Measurements from ENCODE around the gene SMIM11.
A peak's percentile ranks its signal among the peaks of the same experiment; 100 is the strongest.

SMIM11 gene

GRCh38 chr21:34332347-34332746 is 43.0 kb upstream of the SMIM11 start:
- ChIA-PET CTCF (interaction anchor here (0.6 to 1.7 kb wide), 4 partner anchors 10 to 408 kb away, joined by 3 to 6 read pairs (median 5); no protein-coding TSS in a partner anchor), POLR2A (no interaction called here)
- H3K9me3 ChIP-seq (ENCODE audit: control insufficient read depth, insufficient read depth, low read depth, low read length): no peaks in the 10 kb centered on the region
- no peaks in the 10 kb centered on the region for H3K36me3 ChIP-seq (ENCODE audit: control insufficient read depth in 2 of 2, insufficient read depth in 1 of 2, low read length in 2 of 2)
- no peak overlapping the region for H3K27ac ChIP-seq (ENCODE audit: extremely low read depth, low read depth, low read length)
- TF ChIP-seq YY1 (tag by site-specific recombination; IDR thresholded peaks at IDR 0.05) (no peak), SCRT2 (tag by site-specific recombination; IDR thresholded peaks at IDR 0.05) (0 out of 2 replicates have a peak, but pooled peaks have one; percentile 17)
- no peaks in the 10 kb centered on the region for H3K4me1 ChIP-seq (ENCODE audit: control insufficient read depth, insufficient read depth, low read length)
- no peak overlapping the region for H3K4me3 ChIP-seq (ENCODE audit: low read depth, low read length)

GRCh38 chr21:34333121-34333739 is 42.1 kb upstream of the SMIM11 start:
- Histone ChIP-seq H3K4me3 (ENCODE audit: low read depth, low read length) (no peak overlapping the region), H3K27ac (ENCODE audit: extremely low read depth, low read depth, low read length) (no peak overlapping the region), H3K4me1 (ENCODE audit: control insufficient read depth, insufficient read depth, low read length) (no peaks in the 10 kb centered on the region), H3K9me3 (ENCODE audit: control insufficient read depth, insufficient read depth, low read depth, low read length) (no peaks in the 10 kb centered on the region), H3K36me3 (ENCODE audit: control insufficient read depth in 2 of 2, insufficient read depth in 1 of 2, low read length in 2 of 2) (no peaks in the 10 kb centered on the region)
- CTCF ChIA-PET: interaction anchor here (0.6 to 1.7 kb wide), 6 partner anchors 9 to 409 kb away, joined by 3 to 6 read pairs (median 4); no protein-coding TSS in a partner anchor
- TF ChIP-seq ZNF214 (tag by site-specific recombination; IDR thresholded peaks at IDR 0.05; ENCODE audit: borderline replicate concordance) (no peak), WT1 (tag by site-specific recombination; IDR thresholded peaks at IDR 0.05) (no peak)
- POLR2A ChIA-PET: interaction anchor here (0.7 kb wide), 1 partner anchor 243 kb away, joined by 5 read pairs; no protein-coding TSS in a partner anchor

DNA sequence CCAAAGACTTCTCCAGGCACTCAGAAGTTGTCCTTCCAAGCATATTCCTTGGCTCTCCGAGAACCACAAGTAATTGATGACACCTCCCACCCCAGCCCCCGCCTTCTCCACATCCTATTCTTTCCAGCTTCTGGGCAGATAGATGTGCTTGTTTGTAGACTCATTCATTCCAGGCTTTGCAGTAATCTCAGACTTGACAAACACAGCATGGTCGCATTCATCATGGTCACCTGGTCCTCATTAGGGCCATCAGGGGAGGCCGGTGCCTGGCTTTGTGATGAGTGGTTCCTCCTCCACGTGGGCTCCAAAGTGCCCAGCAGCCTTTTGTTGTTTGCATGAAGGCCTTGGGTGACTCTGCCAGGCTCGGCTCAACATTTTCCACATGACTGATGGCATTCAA is 40.0 kb upstream of the SMIM11 start:
- CTCF ChIA-PET: no interaction called here
- POLR2A ChIA-PET: no interaction called here

GRCh38 chr21:34336245-34336644 is 39.1 kb upstream of the SMIM11 start:
- H3K9me3 ChIP-seq (ENCODE audit: control insufficient read depth, insufficient read depth, low read depth, low read length): no peaks in the 10 kb centered on the region
- H3K36me3 ChIP-seq (ENCODE audit: control insufficient read depth in 2 of 2, insufficient read depth in 1 of 2, low read length in 2 of 2): no peaks in the 10 kb centered on the region
- H3K27ac ChIP-seq (ENCODE audit: extremely low read depth, low read depth, low read length): no peak overlapping the region
- no peak overlapping the region for H3K4me3 ChIP-seq (ENCODE audit: low read depth, low read length)
- TF ChIP-seq IKZF3 (tag by site-specific recombination; IDR thresholded peaks at IDR 0.05) (no peak), ZNF561 (tag by site-specific recombination; IDR thresholded peaks at IDR 0.05; ENCODE audit: borderline replicate concordance) (no peak), ZBTB20 (tag by site-specific recombination; IDR thresholded peaks at IDR 0.05) (no peak), ZNF529 (tag by site-specific recombination; IDR thresholded peaks at IDR 0.05; ENCODE audit: insufficient replicate concordance) (no peak), SP7 (tag by site-specific recombination; IDR thresholded peaks at IDR 0.05) (no peak), ZNF658 (tag by site-specific recombination; IDR thresholded peaks at IDR 0.05) (no peak), ZNF416 (tag by site-specific recombination; IDR thresholded peaks at IDR 0.05) (no peak)
- ChIA-PET CTCF (no interaction called here), POLR2A (no interaction called here)
- no peaks in the 10 kb centered on the region for H3K4me1 ChIP-seq (ENCODE audit: control insufficient read depth, insufficient read depth, low read length)

More for the DNA sequence above, 40.0 kb upstream of the SMIM11 start:
- Histone ChIP-seq H3K9me3 (ENCODE audit: control insufficient read depth, insufficient read depth, low read depth, low read length) (no peaks in the 10 kb centered on the region), H3K27ac (ENCODE audit: extremely low read depth, low read depth, low read length) (no peak overlapping the region), H3K4me3 (ENCODE audit: low read depth, low read length) (no peak overlapping the region), H3K36me3 (ENCODE audit: control insufficient read depth in 2 of 2, insufficient read depth in 1 of 2, low read length in 2 of 2) (no peaks in the 10 kb centered on the region), H3K4me1 (ENCODE audit: control insufficient read depth, insufficient read depth, low read length) (no peaks in the 10 kb centered on the region)
- TF ChIP-seq HIC1 (tag by site-specific recombination; IDR thresholded peaks at IDR 0.05) (no peak), ZBTB49 (tag by site-specific recombination; IDR thresholded peaks at IDR 0.05; ENCODE audit: low read depth) (no peak), ZNF791 (tag by site-specific recombination; IDR thresholded peaks at IDR 0.05) (no peak), KLF7 (tag by site-specific recombination; IDR thresholded peaks at IDR 0.05; ENCODE audit: borderline replicate concordance) (no peak), ZNF341 (tag by site-specific recombination; IDR thresholded peaks at IDR 0.05; ENCODE audit: low read depth) (no peak)
